Activated CD8-positive, alpha-beta memory T cell treated with anti-CD3 and anti-CD28 coated beads, Interleukin-2, amount 50 U/mL, for 24 hours (primary cell): ENCODE results near the gene HCRTR1.
"Not testable (repeated sequence)": the region's sequence is repeated elsewhere in the genome, so short reads cannot be mapped to it uniquely, and the experiment has no call there.

Experiments
- DNase-seq: peaks from one replicate; pipeline ENCODE4 v3.0.0-alpha.2; 2020; ENCODE audit errors: extremely low read depth

HCRTR1 gene

GRCh38 chr1:31581821-31582810 is 35.4 kb upstream of the HCRTR1 start:
- DNase-seq: no peak

GRCh38 chr1:31583082-31583994 is 34.2 kb upstream of the HCRTR1 start:
- no peak for DNase-seq

- no peak for DNase-seq
These were observed 33.3 kb upstream of the HCRTR1 start for GRCh38 chr1:31583995-31584868.

- no peak for DNase-seq
These were observed 32.4 kb upstream of the HCRTR1 start for GRCh38 chr1:31584869-31585735.

DNA sequence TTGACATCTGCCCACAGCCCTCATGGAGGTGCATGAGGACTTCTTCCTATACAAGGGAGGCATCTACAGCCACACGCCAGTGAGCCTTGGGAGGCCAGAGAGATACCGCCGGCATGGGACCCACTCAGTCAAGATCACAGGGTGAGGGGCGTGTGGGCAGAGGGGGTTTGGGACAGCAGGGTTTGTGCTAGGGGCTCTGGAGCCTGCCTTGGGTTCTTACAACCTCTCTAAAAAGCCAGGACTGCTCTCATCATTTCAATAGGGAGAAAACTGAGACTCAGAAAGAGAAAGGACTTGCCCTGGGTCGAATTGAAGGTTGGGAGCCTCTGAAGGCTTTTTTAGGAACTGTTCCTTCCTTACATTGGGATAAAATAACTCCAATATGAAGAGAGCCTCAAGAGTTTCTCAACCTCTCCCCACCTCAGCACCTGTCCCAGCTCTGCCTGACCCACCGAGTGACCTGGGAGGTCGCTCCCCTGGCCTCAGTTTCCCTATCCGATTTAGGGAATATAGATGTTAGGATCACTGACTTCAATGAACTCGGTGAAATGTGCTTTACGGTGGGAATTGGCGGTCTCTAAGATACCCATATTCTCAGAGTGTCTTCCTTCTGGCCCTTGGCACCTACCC is 31.6 kb upstream of the HCRTR1 start:
- DNase-seq: no peak

GRCh38 chr1:31586376-31587327 is 30.8 kb upstream of the HCRTR1 start:
- DNase-seq: no peak

DNA sequence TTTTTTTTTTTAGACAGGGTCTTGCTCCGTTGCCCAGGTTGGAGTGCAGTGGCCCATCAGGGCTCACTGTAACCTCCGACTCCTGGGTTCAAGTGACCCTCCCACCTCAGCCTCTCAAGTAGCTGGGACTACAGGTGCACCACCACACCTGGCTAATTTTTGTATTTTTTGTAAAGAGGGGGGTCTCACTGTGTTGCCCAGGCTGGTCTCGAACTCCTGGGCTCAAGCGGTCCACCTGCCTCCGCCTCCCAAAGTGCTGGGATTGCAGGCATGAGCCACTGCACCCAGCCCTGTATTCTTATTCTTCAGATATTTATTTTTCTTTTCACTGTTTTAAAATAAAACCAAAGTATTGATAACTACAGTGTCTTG is 30.2 kb upstream of the HCRTR1 start:
- not testable (repeated sequence) for DNase-seq

DNA sequence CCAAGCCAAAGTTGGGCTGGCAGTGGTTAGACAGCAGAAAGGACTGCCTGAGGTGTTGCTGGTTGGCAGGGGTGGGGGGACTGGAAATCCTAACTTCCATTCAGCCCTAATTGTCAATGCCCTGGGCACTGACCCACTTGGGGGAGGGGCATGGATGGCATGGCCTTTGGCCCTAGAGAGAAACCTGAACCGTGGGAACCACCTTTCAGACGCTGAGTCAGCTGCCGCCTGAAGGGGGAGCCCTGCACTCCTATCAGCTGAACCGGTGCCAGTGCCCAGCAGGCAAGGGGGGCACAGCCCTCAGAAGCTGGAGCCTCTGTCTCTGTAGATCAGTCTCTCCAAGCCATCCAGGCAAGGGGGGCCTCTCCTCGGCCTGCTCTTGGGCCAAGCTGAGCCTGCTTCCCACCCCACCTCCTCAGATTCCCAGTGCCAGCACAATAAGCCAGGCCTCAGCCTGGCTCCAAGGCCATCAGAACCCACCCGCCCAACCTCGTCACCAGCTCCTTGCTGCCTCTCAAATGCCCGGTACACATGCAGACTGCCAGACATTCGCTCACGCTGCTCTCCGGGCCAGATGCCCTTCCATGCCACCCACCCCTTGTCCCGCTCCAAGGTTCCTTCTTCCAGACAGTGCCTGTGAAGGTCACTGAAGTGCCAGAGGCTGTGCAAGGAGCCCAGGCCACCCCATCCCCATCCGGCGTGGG is 29.6 kb upstream of the HCRTR1 start:
- DNase-seq: peak; percentile 12

- no peak for DNase-seq
These were observed 28.6 kb upstream of the HCRTR1 start for GRCh38 chr1:31588751-31589515.

GRCh38 chr1:31591425-31592093 is 25.9 kb upstream of the HCRTR1 start:
- no peak for DNase-seq

DNA sequence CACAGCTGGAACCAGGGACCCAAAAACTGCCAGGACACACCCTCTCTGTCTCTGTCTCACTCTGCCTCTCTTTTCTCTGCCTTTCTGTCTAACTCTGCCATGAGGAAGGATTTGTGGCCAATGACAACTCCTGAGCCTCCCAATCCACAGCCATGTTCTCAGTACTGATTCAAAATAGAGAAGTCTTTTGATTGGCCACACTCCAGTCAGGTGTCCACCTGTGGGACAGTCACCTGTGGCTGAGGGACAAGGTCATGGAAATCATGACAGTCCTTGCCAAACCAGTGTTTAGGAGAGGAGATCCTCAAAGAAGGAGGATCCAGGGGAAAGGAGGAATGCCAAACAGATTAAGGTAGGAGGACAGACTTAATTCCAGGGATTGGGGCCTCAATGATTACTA is 25.4 kb upstream of the HCRTR1 start:
- DNase-seq: no peak

DNA sequence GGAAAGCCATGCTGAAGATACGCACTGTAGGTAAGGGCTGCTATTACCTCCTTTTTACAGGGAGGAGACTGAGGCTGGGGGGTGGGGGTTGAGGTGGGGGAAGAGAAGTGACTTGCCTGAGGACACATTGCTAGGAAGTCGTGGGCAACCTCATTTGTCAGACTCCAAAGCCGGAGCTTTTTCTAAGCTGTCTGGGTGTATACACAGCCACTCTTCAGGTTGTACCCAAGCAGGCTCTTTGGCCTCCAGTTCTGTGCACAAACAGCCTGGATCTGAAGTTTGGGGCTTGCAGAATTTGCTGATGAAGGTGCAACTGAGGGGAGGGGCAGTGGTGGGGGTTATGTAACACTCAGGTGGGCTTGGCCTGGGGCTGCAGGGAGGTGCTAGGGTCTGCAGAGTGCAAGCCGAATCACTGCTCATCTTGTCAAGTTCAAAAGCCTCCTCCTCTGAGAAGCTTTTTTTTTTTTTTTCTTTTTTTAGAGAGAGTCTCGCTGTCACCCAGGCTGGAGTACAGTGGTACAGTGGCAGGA is 24.3 kb upstream of the HCRTR1 start:
- no peak for DNase-seq

GRCh38 chr1:31593770-31594632 is 23.5 kb upstream of the HCRTR1 start:
- DNase-seq: peak; percentile 25

DNA sequence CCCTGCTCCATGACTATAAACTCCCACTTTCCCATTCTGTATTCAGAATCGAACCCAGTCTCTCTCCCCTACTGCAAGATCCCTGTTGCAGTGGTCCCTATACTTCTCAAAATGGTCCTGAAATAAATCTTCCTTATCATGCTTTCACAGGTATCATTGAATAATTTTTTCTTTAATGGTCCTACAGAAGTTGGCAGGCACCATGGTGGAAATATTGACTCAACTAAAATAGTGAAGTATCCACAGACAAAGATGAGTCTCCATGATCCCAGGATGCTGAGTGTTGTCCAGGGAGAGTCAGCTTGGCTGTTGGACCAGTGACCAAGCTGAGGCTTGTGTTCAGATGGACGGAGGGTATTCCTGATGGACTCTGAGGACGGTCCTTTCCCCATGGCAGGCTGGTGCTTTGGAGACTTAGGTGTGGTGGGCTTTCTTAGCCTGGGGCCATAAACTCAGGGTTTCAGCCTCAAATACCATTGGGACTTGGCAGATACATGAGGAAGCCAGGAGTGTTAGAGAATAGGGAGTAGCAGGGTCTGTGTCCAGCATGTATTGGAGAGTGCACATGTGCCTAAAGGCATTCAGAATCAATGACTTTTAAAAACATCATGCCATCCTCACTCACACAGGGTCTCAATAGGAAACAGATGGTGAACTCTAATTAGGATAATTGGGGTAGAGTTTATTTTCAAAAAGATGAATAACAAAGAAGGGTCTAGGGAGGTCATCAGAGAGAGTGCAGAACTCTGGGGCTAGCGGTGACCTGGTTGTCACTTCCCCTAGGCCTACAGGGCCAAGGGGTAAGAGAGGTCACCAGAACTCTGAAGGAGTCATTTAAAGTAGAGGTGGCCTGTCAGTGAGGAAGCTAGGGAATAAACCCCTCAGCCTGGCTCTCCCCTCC is 21.4 kb upstream of the HCRTR1 start:
- DNase-seq: no peak

DNA sequence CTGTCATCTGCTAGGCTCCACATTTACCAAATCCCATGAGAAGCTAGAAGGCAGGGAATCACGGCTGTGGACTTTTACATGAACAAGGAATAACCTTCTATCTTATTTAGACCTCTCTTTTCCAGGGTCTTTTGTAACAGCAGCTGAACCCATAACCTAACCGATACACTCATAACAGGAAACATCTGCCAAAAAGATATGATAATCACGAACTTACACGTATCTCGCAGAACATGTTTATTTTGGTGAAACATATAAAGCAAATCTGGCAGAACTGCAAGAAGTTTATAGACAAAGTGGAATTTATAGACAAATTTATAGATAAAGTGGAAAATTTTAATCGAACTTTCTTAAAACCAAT is 20.8 kb upstream of the HCRTR1 start:
- no peak for DNase-seq
